ENCODE data around the gene OTOF.
A peak's percentile ranks its signal among the peaks of the same experiment; 100 is the strongest.

OTOF gene

DNA sequence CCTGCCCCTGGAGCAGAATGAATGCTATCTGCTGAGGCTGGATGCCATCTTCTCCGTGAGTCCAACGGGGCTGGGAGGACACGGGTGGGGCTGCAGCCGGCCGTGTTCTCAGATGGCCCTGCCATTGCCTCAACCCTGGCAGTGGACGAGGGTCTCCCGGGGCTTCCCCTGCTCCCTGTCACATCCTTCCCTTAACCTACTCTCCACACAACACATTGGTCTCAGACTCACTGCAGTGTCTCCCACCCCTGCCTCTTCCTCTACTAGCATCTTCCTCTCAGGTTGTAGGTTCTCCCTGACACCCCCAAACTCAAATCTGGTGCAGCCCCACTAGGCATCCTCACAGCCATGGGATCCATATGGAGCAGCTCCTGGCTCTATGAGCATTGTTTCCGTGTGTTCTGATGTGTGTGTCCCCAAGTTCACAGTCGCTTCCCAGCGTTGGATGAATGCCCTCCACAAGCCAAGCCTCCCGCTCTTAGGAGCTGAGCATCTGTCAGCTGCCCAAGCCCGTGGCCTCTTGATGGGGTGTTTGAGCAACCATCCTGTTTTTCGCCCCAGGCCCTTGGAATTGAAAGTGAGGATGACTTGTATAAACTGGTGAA is 27.8 kb downstream of the OTOF start:
- DNase-seq (ENCODE audit: low read depth): no peak

DNA sequence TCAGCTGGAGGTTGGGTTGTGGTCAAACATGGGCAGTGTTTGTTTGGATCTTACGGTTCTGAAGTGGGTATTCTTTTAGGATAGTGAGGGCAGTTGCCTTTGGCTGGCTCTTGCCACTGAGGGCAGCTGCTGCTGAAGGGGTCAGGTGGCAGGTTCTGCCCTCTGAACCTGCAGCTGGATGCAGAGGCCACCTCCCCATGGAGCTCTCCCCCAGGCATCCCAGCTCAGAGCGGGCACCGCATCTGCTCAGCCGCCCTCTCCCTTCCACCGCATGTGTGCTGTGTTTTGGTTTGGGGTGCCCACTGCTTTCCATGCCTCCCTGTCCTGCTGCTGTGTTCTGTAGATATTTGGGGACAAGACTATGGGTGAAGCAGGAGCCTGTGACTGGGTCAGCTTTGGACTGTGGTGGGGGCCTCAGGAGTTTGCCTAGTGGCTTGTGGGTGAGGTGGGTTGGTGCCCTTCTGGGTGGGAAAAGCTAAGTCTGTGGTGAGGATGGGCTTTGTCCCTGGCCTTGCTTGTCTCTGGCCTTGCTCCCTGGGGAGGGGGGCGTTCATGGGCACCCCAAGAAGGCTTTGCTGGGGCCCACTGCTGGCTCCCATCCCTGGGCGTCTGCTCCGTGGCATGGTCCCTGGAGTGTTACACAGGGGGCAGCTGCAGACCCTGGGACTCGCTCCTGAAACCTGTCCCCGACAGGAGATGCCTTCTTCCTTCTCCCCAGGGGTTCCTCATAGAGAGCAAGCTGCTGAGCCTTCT is 28.5 kb downstream of the OTOF start:
- no peak for DNase-seq (ENCODE audit: low read depth)

DNA sequence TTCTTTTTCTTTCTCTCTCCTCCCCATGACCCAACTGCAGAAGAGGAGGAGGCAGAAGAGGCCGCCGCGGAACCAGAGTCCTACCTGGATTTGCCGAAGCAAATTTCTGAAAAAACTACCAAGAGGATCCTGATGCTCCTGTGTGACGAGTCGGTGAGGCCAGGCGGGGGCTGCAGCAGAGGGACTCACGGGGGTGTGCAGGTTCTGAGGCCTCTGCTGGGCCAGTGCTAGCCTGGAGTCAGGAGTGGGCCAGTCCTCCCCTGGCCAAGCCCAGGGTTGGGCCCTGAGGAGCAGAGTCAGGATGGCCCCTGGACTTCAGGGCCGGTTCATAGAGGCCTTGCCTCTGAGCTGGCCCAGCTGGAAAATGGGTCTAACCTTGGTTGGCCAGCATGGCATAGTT is 29.3 kb downstream of the OTOF start:
- DNase-seq (ENCODE audit: low read depth): no peak

DNA sequence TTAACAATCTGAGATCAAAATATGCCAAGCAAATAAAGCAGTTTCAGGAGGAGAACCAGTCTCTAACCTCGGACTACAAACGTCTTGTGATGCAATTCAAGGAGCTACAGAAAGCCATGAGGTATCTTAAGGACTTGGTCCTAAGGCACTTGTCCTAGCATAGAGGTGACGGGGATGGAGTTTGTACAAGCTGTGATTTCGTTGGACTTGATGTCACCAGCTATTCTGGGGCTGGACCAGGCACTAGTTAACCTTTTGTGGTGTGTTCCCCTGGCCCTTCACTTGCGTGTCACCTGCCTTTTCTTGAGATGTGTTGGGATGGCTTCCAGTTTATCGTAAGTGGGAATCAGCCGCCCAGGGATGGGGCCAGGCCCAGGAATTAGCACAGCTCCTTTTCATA is 33.7 kb downstream of the OTOF start:
- DNase-seq (ENCODE audit: low read depth): no peak

DNA sequence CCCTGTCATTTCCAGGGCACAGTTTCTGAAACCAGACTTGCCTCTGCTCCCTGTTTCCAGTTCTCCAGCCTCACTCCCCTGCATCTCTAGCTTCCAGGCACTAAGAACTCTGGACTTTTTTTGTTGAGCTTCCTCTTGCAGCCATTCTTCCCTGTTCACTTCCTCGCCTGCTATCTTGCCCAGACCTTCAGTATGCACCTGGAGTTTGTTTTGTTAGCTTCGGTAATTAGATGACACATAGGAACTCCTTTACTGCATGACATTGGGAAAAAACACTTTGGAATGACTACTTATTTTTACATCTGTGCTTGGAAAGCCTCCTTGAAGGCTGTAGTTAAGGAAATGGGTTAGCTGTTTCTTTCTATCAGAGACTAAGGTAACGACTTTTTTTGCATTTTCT is 35.2 kb downstream of the OTOF start:
- no peak for DNase-seq (ENCODE audit: low read depth)

DNA sequence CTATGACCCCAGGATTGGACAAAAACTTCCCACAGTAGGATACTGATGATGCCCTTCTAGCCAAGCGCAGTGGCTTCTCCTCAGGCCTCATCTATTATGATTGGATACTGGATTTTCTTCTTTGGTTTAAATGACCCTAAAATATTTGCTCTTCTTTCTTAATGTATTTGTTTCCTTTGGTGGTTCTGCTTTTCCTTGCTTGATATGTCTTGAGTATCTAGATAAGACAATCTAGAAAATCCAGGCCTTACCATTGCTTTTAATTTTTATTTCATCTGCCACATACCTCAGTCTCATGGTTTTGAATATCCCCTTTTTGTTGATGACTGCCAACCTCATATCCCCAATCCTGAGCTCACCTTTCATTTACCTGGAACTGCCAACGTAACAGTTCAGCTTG is 35.6 kb downstream of the OTOF start:
- no peak for DNase-seq (ENCODE audit: low read depth)

DNA sequence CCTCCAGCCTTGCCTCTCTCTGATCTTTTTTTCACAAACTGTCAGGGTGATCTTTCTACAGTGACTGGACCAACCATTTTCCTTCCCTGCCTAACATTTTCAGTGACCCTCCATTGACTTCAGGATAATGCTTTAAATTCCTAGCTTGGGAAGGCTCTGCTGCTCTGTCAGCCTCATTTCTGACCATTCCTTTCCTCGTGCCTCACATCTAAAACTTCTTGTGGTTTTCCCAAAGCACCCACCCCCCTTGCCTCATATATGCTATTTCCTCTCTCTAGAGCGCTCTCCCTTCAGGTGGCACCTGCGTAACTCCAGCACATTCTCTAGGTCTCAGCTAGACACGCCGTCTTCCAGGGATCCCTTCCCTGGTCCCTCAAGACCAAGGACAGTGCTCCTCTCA is 39.0 kb downstream of the OTOF start:
- DNase-seq (ENCODE audit: low read depth): no peak

DNA sequence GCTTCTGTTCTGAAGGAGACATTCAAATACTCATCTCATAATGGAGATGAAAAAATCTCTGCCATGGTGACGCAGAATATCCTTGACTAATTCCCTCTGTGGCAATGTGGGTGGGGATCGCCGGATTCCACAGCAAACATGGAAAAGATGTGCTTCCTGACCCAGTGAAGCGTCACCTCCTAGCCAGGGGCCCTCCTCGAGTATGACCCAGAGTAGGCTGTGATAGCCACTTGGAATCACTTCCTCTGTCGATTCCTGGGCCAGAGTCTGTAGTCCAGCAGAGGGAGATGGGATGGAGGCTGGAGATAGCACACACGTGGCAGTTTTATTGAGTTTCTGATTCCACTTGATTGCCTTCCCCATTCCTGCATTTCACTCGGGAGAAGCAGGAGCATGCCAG is 39.4 kb downstream of the OTOF start:
- DNase-seq (ENCODE audit: low read depth): peak; percentile 56

DNA sequence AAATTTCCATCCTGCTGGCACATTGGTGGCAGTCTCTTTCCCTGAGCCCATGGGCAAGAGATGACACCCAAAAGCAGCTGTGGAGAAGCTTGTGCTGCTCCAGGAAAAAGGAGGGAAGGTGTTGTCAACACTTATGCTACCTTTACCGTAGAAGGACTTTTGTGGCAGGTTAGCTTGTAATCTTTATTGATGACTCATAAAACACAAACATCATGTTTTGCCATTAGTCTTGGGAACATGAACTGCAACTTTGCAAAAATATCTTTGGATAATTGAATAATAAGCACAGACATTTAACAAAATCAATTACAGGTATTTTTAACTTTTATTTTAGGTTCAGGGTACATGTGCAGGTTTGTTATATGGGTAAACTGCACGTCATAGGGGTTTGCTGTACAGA is 42.8 kb downstream of the OTOF start:
- no peak for DNase-seq (ENCODE audit: low read depth)

DNA sequence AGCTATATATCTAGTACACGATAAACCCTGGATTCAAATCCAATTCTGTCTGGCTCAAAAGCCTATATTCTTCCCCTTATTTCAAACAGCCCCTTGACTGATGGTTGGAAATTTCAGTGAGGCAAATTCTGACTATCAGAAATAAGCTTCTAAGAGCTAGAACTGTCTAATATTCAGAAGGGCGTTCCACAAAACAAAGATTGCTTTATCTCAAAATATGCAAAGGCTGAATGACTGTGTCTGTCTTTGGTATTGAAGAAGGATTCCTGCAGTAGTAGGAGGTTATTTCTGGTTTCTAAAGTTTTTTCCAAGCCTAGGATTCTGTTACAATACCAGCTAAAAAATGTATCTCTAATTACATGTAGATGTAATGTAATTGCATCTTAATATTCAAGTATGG is 45.1 kb downstream of the OTOF start:
- peak; percentile 22 for DNase-seq (ENCODE audit: low read depth)

DNA sequence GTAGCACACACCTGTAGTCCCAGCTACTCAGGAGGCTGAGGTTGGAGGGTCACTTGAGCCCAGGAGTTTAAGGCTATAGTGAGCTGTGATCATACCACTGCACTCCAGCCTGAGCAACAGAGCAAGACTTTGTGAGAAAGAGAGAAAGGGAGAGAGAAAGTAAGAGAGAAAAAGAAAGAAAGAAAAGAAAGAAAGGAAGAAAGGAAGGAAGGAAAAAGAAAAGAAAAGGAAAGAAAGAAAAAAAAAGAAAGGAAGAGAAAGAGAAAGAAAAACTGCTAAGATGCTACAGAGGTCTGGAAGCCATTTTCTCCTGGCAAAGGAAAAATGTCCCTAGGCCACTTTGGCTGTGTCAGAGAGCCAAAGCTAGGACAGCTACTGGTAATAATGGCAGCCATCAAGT is 45.6 kb downstream of the OTOF start:
- no peak for DNase-seq (ENCODE audit: low read depth)

DNA sequence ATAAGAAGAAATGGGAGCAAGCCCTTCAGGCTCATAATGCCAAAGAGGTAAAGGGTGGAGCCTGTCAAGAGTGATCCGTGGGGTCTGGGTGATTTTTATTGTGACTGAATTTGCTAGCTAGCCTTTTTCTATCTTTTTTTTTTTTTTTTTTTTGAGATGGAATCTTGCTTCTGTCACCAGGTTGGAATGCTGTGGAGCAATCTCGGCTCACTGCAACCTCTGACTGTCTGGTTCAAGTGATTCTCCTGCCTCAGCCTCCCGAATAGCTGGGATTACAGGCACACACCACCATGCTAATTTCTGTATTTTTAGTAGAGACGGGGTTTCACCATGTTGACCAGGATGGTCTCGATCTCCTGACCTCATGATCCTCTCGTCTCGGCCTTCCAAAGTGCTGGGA is 47.1 kb downstream of the OTOF start:
- DNase-seq (ENCODE audit: low read depth): peak; percentile 61

DNA sequence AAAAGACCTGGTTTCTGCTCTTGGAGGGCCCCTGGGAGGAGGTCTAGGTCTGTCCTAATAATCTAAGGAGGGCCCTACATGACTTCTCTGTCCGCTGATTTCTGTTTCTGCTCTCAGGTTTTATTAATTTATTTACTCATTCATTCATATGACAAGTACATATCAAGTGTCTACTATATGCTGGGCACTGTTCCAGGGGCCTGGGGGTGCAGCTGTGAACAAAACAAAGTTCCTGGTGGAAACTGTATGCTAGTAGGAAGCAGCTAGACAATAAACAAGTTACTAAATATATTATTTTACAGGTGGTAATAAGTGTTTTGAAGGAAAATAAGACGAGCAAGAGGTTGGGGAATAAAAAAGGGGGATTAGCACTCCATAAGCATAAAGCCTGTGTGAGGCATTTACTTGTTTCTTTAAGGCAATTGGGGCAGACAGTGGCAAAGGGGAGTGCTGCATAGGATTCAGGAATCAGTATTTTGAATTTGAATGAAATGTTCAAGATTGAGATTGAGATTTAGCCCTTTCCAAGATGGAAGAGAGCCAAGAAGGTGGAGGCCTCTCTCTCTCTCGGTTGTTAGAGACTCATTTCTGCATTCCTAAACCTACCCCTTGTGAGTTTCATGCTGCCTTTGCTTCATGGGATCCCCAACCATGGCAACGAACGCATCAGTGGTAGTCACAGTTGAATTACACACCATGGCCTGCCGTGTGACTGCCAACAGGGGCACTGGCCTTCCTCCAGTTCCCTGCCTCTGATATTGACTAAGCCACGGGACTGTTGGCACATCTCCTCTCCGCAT is 47.9 kb downstream of the OTOF start:
- DNase-seq (ENCODE audit: low read depth): no peak

DNA sequence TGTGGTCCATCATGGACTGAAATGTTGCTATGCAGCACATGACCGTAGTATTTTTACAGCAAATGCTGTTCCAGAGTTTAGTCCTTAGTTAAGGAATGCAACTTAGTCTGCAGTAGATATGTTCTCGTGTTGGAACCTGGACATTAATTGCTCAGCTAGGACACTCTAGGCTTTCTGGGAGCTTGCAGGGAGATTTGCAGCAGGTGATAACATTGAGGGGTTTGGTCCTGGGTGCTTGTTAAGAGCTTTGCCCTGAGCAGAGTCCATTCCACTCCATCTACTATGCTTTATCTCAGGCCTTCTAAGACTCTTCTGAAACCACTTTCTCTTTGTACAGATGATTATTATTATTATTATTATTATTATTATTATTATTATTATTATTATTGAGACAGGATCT is 49.1 kb downstream of the OTOF start:
- no peak for DNase-seq (ENCODE audit: low read depth)

DNA sequence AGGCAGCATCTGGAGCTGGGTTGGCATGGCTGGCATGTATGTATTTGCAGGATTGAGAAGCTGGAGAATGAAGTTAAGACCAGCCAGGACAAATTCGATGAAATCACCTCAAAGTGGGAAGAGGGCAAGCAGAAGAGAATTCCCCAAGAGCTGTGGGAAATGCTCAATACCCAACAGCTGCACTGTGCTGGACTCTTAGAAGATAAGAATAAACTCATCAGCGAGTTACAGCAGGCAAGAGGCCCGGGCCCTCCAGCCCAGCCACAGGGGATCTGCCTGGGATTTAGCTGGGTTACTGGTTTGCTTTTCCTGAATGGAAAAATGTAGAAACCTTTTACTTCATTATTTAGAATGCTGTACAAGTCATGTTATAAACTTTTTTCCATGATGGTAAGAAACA is 53.7 kb downstream of the OTOF start:
- DNase-seq (ENCODE audit: low read depth): no peak

DNA sequence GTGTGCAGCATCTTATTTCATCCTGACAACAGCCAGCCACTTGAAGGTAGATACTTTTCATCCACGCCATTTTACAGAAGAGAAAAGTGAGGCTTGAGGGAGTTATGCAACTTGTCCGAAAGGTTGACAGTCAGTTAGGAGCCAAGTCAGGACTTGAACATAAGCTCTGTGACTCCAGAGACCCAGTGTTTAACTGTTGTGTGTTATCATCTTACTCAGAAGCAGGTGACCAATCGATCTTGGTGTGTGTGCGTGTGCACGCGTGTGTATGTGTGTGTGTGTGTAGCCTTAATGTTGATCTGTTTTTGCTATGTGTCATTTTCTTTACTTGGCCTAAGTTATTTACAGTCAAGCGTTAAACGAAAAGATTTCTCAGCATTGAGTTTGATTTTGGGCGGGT is 54.2 kb downstream of the OTOF start:
- DNase-seq (ENCODE audit: low read depth): no peak

DNA sequence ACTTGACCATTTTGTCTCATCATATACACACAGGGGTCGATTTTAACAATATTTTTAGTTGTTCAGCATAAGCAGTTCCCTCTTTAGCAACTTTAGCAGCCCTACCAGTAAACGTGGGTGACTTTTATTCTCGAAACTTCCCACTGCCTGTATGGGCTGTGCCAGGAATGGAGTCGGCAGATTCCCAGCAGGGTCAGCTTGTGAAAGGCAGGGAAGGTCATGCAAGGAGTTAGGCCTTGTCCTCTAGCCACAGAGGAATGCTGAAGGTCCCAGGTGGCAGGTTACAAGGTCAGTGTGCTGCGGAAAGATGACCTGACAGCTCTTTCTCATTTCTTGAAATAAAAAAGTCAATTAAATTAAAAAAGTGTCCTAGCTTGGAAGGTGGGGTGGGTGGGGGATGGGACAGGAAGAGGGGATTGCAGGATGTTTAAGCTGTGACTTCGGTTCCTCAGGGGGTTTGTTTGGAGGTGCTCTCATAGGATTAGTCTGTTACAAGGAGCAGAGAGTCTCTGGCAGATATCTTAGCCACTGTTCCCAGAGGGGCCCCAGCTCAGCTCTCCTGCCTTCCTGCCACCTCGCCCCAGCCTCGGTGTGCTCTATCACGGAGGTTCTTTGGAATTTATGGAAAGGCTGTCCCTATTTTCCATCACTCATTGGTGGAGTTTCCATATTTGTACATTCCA is 54.8 kb downstream of the OTOF start:
- no peak for DNase-seq (ENCODE audit: low read depth)

DNA sequence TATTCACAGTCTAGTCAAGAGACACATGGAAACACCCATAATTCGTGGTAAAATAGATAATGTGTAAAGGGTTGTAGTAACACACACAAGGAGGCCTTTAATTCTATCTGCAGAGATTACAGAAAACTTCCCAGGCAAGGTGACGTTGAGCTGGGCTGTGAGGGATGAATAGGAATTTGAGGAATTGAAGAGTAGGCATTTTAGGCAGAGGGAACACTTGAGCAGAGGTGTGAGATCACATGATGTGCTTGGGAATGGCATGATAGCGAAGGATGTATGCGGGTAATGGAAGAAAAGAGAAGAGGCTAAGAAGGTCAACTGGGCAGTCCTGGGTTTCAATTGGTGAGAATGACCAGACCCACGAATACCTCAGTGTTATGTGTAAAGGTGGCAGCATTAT is 56.0 kb downstream of the OTOF start:
- DNase-seq (ENCODE audit: low read depth): no peak

DNA sequence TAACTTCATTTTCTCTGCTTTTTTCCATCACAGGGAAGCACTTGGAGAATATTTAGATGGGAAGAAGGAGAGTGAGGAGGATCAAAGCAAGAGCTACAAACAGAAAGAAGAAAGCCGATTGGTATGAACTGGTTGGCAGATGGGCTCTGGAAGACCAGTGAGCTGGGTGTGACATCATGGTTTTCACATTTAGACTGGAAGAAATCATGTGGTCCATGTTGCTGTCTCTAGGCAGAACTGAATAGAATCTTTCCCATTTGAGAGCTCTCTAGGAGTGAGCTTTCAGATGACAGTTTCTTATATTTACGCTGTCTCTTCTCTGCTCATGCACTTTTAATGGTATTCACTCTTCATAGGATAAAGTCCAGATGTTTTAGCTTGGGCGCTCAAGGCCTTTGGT is 63.6 kb downstream of the OTOF start:
- peak; percentile 44 for DNase-seq (ENCODE audit: low read depth)

DNA sequence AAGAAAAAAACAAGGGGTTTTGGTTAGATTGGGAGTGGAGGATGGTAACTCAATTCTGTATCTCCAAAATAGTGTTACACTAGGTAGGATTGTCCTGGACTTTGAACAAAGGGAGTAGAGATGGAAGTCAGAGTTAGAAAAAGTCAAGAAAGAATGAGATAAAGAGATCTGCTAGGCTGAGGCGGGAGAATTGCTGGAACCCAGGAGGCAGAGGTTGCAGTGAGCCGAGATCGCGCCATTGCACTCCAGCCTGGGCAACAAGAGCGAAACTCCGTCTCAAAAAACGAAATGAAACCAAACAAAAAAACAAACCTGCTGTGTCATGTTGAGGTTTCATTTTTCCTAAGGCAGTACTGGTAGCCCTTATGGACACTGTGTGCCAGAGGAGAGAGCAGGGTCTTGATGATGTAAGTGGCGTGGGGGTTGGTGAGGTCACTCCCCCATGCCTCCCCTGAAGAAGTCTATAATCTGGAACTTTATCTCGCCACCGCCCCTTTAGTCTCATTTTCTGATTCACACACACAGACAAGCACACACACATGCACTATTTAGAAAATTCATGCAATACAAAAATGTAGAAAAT is 65.7 kb downstream of the OTOF start:
- DNase-seq (ENCODE audit: low read depth): peak; percentile 53

DNA sequence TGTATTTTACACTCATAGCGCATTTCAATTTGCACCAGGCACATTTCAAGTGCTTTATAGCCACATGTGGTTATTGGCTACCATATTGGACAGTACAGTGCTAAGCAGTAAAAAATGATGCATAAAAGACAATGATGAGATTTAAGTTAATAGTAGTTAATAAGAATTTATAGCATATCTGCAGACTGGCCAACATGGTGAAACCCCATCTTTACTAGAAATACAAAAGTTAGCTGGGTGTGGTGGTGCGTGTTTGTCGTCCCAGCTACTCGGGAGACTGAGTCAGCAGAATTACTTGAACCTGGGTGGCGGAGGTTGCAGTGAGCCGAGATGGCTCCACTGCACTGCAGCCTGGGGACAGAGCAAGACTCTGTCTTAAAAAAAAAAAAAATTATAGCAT is 66.5 kb downstream of the OTOF start:
- no peak for DNase-seq (ENCODE audit: low read depth)

DNA sequence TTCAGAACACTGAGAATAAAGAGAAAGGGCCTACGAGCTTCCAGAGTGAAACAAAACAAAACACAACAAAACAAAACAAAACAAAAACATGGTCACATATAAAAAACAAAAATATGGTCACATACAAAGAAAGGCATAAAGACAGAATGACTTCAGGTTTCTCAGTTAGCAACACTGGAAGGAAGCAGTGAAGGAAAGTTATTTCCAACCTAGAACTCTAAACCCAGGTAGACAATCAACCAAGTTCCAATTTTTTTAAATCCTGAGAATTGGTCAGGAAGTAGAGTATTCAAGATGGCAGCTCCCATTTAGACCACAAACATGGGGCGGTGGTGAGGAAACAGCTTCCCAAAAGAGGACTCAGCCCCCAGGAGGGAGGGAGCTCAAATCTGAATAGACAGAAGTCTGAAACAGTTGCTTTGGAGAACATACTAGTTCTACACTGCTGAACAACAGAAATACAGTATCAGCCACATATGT is 67.1 kb downstream of the OTOF start:
- DNase-seq (ENCODE audit: low read depth): no peak
